NCI-H226 (cell line): Measurements from ENCODE around the gene USH2A.

Experiments
- DNase-seq: peaks from one replicate; pipeline ENCODE4 v3.0.0-alpha.2; 2015

USH2A gene

DNA sequence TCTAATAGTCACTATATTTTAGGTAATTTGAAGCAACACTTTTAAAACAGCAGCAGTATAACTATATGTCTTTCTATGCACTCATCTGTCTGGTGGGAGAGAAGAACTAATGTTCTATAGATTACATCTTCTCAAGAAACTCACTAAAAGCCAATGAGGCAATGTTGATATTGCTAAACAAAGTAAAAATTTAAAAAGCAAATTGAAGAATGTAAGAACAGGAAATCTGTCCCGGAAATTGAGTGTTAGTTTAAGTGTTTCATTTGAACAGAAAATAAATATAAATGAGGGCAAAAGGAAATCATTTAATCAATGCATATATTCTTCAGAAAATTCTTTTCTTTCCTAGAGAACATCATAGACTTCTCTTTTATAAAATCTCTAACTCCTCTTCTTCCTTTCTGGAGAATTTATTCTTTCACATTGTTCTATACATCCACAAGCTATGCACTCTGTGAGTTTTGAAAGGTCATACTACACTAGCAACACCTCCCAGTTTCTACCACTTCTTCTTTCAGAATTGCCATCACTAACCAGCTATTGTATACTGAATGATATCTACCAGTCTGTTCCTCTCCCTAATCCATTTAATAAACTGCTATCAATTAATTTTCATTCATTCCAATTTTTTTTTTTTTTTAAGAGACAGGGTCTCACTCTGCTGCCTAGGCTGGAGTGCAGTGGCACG is 153.0 kb downstream of the USH2A start:
- DNase-seq: no peak

DNA sequence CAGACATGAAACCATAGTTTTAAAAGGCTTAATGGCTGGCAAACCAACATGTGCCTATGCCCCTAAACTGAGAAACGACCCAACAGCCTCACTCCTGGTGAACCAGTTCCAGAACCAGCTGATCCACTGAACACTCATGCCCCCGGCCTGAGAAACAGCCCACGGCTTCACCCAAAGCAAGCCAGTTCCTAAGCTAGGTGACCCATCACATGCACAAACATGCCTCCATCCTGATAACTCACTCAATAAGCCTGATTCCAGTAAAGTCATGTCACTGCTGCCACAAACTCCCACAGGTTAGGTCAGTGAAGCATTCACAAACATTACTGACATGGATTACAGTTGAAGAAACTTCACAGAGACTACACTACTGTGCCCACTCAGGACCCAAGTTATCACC is 161.6 kb downstream of the USH2A start:
- no peak for DNase-seq

DNA sequence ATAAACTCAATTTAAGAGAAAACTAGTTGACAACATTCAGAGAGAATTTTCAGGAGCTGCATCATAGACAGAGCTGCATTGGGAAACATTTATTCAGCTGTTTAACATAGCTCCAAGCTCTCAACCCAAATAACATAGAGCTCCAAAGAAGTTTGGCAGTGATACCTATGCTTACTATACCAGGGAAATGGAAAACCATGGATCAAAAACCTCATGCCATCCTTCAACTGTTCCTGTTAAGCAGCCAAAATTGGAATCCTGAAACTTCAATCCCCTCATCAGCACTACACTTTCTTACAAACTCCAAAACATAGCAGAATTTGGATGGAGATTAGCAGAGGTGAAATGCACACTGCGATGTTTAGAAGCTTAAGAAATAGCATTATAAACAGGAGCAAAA is 164.4 kb downstream of the USH2A start:
- no peak for DNase-seq

DNA sequence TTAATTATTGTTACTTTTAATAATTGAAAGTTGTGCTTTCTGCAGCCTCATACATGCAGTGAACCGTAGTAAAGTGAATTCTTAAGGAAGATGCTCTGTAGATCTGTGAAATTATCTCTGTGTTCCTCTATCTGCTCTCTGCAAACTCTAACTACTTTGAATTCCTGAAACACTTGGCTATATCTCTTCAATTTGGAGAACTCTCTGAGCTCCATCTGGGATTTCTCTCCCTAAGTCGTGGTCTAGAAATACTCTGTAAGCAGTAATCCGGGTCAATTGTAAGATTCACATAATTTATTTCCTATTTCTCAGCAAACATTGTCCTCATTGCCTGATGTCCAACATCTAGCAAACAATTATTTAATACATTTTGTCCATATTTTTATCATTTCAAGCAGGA is 164.9 kb downstream of the USH2A start:
- no peak for DNase-seq

DNA sequence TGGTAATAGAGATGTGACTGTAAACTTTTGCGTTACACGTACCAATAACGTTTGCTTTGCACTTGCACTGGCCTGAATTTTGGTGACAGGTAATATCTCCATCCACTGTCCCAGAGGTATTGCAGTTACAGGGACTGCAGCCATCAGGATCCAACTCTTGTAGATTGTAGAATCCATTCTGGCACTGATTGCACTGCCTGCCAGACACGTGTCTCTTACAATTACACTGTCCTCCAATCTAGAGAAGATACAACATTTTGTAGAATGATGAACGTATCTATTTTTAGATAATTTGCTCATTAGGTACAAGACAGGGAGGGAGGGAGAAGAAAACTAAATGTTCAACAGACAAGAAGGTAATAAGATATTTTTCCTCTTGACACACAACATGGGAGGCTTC is 172.4 kb downstream of the USH2A start:
- DNase-seq: no peak

DNA sequence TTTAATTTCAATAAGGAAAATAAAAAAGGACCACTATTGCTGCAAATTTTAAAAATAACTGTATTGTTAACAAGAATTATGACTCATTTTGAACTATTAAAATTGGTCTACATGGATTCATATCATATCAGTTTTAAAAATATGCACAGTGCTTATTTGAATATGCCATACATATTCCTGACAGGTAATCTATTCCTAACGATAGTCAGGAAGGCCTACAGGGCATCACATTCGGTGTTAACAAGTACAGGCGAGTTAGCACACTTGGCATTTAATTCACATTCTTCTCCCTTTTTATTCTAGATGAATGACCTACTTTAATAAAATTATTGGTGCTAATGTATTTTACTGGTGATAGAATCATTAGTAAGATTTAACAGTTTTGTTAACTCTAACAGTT is 174.6 kb downstream of the USH2A start:
- DNase-seq: no peak

DNA sequence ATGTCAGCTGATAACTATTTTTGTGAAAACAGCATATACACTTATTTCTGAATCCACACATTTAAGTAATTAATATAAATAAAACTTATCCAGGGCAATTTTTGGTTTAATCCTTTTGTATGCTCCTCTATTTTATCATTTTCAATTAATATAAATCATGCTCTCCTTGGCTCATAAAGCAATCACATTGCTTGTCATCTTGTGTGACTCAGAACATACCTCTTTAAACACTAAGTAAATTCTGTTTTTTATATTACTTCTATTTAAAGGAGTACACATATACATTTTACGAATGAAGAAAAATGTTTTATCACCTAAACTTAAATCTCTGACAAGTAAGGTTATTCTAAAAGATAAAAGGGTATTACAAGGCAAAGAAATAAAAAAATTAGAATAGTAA is 175.3 kb downstream of the USH2A start:
- no peak for DNase-seq

DNA sequence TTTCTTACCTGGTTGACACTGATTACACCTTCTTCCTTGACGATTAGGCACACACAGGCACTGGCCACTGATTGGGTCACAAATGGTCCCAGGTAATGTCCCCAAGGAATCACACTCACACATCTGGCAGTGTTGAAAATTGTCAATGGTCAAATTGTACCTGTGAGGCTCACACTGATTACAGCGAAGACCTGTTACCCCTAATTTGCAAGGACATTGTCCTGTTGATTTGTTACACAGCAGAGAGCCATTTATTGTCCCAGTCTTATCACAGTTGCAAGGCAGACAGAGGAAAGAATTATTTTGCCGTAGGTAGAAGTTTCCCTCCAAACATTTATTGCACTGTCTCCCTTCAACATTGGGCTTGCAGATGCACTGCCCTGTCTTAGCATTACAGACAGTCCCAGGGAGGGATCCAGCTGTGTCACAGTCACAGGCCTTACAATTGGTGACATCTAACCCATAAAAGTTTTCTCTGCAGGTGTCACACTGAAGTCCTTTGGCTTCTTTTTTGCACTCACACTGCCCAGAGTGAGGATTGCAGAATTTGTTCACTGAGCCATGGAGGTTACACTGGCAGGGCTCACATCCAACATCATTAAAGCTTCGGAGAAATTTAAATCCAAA is 176.6 kb downstream of the USH2A start:
- DNase-seq: no peak

DNA sequence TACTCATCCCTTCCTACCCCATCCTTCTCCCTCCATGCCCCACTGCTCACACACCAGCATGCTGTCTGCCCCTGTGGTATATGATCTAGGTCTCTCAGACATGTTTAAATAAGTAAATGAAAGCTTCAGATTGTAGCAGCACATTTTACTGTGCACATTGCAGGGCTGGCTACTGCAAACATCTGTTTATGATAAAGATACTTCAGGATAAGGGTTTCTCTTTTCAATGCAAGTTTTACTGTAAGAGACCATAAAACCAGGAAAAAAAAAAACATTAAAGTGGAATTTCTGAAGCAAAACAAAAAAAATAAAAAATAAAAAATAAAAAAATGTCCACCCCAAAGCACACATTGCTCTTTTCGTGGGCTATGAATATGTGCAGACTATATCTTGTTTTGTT is 184.4 kb downstream of the USH2A start:
- no peak for DNase-seq

DNA sequence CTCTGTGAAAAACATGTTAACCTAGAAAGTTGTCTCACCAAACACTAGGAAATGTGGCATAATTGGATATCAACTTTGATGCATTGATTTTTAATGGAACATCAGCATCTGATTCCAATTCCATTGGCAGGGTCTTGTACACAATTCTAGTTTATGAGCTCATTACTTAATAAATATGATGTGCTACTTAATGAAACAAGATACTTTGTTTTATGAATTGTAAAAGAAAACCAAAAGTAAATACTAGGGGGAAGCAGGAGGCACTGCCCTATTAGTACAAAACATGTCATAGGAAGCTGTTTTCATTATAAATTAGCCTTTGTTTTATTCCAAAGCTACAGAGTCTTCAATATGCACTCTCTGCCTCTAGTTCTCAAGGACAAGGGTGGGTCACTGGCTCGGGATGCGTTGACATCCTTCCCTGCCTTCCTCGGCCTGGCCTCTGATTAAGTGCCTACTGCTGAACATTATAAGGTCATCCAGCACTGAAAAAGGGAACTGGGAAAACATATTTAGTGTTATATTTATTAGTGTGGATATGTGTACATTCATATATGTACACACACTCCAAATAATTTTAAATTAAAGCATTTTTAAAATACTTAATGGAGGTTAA is 185.2 kb downstream of the USH2A start:
- no peak for DNase-seq

DNA sequence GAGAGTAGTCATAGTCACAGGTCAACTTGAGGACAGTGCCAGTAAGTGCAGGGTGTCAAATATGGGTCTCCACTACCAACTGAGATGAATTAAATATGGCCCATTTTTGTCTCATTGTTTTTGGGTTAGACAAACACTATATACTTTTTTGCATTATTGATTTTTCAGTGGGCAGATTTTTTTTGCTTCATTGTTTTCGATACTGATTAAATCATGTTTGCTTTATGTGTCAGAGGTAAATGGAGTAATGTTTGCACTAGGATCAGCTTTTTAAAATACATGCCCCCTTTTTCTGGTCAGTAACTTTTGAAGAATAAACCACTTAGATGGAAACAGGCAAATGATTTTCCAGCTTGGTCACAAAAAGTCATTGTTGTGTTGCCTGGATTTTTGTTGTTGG is 199.0 kb downstream of the USH2A start:
- DNase-seq: no peak

DNA sequence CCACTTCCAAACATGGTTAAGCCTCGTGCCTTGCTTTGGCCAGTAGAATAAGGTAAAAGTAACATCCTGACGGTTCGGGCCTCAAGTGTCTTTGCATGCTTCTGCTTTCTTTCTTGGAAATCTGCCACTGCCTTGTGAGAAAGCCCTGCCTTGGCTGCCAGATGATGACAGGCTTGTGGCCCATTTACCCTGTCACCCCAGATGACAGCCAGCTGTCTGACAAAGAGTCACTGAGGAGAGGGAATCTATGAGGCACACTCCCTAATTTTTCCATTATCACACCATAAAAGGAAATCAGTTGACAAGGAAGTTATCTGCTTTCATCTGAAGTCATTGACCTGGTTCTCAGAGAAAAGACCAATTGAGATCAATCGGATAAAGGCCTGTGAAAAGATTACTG is 199.8 kb downstream of the USH2A start:
- DNase-seq: no peak

DNA sequence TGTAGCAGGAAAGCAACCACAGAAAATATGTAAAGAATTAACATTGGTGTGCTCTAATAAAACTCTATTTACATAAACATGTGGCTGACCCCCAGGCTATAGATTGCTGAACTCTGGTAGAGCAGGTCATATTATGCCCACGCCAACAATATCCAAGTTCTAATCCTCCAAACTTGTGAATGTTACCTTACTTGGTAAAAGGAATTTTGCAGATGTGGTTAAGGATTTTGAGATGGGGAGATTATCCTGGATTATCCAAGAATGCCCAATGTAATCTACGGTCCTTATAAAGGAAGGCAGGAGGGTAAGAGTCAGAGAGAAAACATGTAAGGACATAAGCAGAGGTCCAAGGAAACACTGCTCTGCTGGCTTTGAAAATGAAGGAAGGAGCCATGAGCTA is 201.0 kb downstream of the USH2A start:
- no peak for DNase-seq

DNA sequence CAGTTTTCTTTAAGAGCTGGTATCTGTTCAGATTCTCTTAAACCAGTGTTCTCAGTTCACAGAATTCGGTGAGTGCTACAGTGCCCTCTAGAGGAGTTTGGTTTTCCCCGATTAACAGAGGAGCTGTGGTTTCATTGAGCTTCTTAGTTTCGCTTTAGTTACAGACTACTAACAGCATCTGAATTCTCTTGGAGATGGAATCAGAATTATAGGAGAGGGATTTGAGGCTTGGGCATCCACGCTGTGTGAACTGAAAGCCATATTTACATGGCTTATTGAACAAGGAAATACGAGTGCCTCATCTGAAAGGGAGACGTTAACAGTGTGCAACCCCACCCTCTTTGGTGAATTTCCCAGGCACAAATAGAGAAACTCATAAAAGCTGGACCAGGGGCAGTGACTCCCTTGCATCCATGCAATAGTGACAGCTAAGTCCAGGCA is 202.0 kb downstream of the USH2A start:
- peak; percentile 38 for DNase-seq

DNA sequence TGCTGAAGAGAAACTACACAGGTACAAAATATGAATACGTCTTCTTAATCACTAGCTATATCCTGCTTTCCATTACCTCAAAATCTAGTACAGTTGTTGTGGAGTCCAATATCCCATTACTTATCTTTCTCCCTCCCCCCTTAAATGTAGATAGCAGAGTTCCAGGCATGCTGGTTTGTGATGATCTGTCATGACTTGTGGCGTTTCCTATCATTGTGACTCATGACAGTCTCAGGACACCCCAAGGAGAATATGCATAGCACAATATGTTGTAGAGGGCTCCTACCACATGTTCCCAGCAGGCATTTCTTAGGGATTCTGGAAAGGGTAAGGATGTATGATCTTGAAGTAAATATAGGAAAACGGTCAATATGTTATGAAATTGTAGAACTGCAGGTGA is 206.9 kb downstream of the USH2A start:
- peak; percentile 3 for DNase-seq

DNA sequence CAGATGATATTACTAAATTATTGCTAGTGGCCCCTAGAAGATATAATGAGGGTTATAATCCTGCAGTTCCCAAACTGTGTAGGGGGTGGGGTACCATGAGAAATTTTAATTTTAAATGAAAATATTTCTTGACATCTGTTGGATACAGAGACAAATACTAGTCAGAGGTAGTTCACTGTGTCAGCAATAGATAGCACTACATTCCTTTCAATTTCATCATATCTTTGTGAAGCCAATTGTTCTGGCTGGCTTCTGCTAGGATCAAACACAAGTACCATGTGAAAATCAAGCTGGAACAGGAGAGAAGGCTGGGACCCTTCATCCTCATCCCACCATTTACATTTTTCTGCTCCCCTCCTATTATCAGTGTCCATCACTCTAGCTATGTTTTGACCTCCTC is 208.1 kb downstream of the USH2A start:
- no peak for DNase-seq

DNA sequence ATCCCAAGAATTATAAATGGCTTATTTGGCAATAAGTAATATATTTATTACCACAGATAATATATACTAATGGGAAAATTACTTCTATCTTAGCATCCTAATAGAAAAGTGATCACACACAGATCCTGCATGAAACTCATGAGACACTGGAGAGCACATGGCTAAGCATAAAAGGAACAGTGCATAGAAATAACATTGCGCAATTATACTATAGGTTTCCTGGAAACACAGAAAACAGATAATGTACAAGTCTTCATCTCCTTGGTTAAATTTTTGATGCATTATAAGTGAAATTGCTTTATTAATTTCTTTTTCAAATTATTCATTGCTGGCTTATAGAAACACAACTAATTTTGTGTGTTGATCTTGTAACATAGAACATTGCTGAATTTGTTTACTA is 210.4 kb downstream of the USH2A start:
- DNase-seq: no peak

DNA sequence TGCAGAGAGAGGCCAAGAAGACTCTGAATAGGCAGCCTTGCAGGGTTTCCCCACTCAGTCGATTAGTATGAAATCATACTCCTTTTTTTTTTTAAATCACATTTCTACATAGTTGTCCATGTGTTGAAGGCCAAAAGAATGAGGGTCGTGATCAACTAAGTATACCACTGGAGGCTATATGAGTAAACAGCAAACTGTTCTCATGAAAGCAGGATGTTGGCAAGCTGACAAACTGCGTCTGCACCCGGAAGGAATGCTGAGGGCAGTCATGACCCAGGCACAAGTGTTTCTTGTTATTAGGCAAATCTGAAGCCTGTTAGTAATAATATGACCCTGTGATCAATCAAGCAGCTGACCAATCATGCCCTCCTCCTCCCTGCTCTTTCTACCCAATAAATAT is 213.2 kb downstream of the USH2A start:
- DNase-seq: peak; percentile 2

DNA sequence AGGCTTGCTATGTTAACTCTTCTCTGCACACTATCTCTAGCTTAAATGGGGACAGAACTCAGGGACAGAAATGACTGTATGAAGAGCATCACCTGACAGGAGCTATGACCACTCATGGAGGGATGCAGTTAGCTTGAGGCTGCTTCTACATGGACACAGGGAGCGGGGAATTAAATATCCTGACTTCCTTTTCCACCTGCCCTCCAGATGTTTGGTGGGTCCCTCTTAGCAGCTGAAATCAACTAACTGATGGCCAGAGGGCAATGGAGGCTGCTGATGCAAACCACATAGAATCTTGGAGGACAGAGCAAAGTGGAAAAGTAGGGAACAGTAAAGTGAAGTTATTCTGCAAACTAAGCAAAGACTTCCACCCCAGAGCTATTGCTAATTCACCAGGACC is 214.1 kb downstream of the USH2A start:
- DNase-seq: no peak

DNA sequence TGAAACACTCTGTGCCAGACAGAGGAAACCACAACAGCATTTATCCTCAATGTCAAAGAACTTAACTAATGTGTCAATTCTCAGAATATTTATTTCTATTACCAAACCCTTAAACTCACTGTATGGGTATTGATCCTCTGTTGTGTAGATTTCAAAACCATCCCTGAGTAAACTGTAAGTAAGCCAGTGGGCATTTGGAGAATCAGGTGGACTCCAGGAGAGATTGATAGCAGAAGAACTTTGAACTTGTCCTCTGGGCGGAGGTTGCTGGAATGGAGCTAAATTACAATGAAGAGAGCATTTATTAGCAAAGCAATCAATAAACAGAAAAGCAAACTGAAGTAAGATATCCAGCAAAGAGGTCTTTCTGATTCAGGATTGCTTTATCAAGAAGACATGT is 216.1 kb downstream of the USH2A start:
- DNase-seq: no peak

DNA sequence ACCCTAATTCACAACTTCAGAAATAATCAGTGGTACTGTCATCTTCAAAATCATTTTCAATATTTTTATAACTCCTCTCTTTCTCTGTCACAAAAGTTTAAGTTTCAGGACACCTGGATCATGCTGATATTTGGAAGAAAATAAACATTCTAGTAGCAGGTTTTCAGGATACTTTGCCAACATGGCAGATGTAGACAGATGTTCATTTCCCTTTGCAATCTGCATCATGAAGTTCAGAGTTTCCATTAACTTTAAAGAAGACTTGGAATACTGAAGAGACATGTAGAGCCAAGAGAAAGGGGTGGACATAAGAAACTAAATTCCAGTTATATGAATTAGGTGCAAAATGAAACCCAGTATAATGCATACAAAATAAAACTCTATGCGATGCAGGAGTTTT is 218.1 kb downstream of the USH2A start:
- DNase-seq: no peak

DNA sequence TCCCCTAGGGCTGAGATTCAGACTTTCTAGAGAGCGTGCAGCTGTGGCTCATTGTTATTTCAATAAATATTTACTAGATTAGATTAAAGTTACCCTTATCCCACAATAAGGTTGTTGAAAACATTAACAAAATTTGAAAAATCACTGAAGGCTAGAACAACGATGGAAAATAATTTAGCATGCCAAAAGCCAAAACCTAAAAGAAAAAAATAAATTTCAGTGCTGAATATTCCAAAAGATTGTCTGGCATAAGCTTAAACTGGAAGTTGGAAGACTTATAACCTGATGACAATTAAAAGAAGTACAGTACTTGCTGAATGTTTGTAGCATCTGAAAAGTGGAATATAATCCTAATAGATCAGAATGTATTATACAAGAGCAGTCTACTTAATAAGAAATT is 221.3 kb downstream of the USH2A start:
- DNase-seq: no peak

DNA sequence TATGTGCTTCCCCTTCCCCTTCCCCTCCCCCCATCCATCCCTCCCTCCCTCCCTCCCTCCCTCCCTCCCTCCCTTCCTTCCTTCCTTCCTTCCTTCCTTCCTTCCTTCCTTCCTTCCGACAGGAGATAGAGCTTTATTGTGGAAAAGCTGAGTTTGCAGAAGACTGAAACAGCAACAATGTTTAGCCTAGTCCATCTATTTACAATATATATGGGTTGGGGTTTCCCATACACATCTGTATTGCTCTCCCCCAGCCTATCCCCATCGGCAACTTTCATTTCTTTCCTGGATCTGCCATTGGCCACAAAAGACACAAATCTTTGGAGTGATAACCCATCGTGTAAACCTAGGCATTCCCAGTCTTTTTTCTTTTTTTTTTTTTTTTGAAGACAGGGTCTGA is 222.3 kb downstream of the USH2A start:
- no peak for DNase-seq

DNA sequence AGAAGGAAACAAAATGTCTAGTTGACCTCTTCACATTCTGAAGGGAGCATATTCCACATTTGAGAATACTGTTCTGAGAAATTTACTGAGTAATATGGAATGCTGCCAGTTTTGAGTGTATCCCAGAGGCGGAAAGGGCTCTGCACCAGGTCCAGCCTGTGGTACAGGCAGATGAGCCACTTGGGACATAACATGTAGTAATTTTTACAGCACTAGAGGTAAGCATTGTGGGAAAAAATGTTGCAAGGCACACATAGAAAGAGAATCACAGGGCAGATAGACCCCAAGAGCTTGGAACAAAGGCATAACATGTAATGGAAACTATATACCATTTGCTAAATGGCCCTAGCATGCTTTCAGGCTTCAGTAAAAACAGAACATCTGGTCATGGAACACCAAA is 228.5 kb downstream of the USH2A start:
- DNase-seq: no peak
